ENCODE results near the gene DDX41.

- TF ChIP-seq CTCF (IDR thresholded peaks at IDR 0.05) = no peak
- TF ChIP-seq POLR2A (IDR thresholded peaks at IDR 0.05) = no peak
Observed at GRCh38 chr5:177557041-177557647, 40.4 kb upstream of the DDX41 start.

Data from testis (tissue), 2 donors.